ENCODE results near the gene DCANP1.
"Not testable (repeated sequence)": the region's sequence is repeated elsewhere in the genome, so short reads cannot be mapped to it uniquely, and the experiment has no call there.

The DCANP1 gene, protein sequence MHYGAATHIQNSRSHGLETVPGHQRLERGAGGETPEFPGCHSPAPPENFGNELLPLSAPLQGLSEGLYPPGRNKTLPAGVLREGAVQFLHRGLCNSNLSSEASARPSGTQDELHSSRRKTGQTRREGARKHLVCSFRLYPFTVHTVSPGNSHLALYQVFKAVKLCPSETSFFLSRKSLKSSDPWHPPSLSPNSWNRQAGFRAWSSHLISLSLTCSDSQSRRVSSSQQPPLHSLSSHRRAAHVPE

GRCh38 chr5:135447298-135447929 is at the start of gene DCANP1:
Gene DCANP1 (minus strand): TSS chr5:135447348. CDS start chr5:135447108, 240 bp downstream.
- peak; percentile 61 for DNase-seq

GRCh38 chr5:135495531-135495930 is 48.4 kb upstream of the DCANP1 start:
- not testable (repeated sequence) for DNase-seq

- no peak for DNase-seq
These were observed 47.0 kb upstream of the DCANP1 start for GRCh38 chr5:135494196-135494595.

- DNase-seq, result no peak
These were observed 46.4 kb upstream of the DCANP1 start for GRCh38 chr5:135493406-135494180.

DNA sequence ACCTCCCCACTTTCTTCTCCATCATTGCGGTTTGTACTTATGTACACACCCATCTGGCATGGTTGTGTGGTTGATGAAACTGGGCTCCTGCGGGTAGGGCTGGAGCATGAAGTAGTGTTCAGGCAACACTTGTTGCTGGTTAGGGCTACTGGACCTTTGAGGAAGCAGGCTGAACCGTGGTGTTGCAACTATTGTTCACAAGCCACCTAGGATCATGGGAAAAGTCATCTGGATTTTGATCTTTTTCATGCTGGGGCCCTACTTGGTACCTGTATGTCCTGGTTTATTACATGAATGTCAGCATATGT is 45.1 kb upstream of the DCANP1 start:
- DNase-seq, result no peak

DNA sequence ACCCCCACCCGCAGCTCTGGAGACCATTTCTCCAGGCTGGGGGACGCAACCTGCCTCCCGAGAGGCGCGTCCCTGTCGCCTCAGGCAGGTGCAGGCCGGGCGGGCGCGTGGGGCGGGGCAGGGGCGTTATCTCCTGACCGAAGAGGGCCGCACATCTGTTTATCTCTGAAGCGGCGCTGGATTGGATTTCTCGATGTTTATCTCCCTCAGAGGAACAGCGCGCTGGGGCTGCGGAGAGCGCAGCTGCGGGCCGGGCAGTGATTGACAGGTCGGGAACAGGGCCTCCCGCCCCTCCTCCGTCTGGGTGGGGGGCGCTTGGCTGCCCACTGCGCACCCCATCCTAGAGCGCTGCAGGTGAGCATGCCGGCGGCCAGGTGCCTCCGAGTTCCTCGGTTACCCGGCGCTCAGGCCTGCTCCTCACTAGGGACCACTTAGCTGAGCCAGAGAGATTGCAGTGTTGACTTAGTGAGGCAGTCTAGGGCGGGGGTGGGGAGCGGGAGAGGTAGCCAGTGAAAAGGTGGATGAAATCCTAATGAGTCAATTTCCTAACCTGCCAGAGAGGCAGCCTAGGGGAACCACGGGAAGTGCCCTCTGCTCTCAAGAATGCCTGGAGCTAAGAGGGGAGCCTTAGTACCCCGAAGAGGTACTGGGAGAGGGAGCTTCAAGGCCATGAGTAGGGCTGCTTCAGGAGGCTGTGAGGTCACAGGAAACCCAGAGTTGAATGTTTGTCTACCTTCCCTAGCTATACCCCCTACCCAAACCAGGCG is 44.6 kb upstream of the DCANP1 start:
- DNase-seq, result peak; percentile 74

DNA sequence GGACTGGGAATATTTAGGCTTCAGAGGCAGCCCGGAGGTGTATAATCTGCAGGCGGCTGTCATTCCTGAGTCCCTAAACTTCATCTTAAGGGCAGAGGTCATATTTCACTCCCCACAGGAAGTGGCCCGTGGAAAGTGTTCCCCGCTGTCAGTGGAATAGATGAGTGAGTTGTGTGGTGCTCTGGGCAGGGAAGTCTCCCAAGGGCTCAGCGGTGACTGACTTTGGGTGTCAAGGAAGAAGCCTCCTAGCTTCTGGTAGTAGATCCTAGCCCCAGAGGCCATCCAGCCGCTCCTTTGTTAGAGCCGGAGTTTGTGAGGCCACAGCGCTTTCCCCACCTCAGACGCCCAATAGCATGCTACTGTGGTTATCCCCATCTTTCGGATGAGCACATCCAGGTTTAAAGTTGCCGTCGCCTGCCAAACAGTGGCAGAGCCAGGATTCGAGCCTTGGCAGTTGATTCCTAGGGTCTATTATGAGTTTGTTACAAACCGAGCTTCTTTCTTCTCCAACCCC is 43.9 kb upstream of the DCANP1 start:
- DNase-seq, result no peak

DNA sequence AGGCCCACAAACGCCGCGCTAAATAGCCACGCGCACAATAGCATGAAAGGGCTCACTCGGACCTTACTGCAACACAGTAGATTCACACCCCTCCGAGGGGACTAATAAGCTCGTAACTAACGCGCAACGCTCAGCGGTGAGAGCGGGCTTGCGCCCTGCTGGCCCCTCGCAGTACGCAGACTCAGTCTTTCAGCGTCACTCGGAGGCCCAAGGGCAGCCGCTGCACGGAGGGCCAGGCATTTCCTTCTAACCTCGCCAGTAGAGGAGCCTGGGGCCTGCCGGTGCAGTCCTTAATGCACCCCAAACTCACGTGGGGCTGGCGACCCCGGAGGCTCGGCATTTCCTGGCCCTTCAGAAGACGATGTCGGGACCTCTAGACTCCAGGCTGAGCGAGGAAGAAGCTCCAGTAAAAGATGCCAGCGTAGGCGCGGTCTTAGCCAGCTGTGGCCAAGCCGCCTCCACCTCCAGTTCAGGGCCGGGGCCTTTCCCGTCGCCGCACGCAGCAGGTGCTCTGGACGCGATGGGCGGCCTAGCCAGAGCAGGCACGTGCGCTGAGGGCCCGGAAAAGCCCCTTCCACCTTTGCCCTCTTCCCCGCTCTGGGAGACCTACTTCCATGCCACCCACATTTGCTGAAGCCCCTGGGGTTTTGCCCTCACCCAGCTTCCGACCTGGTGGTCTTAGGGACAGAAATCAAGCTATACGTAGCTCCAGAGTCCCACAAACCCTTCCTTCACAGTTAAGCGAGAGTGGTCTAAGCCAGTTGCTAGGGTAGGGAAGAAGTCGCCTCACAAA is 43.3 kb upstream of the DCANP1 start:
- no peak for DNase-seq

DNA sequence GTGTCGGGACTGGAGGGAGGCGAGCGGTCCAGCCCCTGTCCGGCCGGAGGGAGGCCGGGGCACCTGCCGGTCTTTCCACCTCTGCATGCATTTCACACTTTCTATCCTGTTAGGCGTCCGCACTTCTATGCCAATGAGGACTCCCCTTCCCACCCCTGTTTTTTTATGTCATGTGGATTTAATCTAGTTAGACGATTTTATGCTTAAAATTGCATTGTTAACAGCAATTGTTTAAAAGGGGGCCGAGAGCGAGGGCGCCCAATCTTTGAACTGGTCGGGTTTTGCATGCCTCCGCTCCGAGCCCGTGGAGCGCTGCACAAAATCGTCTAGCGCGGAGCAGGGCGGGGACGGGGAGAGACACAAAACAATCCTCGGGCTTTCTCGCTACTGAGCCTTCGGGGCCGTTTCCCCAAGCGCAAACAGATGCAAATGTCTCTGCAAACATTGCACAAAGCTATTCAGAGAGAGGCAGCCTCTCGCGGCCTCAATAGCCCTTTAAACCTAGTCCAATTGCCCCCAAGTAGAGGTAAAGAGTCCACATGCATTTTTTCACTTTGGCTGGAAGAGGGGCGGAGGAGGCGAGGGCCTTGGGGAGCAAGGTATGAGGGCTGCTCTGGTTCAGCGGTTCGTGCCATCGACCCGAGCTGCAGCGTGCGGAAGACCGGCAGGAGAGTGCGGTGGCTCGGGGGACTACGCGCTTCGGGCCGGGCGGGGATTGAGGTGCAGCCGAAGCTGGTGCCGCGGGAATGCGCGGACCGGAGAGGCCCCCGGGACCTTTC is 42.5 kb upstream of the DCANP1 start:
- DNase-seq, result peak; percentile 4

DNA sequence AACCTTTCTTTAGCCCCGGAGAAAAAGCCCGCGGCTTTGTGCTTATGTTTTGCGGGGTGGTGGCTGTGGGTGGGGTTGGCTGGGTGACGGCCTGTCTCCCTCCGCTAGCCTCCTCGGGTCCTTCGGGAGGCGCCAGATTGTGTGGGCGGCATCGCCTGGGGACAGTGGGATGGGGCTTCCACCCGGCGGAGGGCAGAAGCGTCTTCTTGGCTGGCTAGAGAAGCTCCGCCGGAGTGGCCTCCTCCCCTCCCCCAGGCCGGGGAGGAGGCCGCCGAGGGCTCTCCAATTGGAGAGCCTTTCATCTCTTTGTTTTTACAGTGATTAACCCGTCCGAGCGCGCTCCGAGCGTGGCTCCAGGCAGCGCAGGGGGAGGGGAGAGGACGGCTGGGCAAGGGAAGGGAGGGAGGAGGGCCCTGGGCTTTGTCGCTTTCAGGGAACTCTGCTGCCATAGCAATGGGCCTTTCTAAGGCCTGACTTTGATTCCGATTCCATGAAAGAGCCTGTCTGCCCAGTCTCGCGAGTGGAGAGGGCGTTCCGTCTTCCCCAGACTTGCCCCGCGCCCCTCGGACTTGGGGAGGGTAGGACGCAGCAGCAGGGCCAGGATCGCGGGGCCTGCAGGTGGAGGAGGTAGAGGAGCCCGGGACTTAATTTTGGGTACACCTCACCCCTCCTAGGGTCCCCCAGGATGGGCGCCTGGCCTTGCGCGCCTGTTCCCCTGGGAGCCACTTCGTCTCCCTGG is 41.7 kb upstream of the DCANP1 start:
- peak; percentile 73 for DNase-seq

DNA sequence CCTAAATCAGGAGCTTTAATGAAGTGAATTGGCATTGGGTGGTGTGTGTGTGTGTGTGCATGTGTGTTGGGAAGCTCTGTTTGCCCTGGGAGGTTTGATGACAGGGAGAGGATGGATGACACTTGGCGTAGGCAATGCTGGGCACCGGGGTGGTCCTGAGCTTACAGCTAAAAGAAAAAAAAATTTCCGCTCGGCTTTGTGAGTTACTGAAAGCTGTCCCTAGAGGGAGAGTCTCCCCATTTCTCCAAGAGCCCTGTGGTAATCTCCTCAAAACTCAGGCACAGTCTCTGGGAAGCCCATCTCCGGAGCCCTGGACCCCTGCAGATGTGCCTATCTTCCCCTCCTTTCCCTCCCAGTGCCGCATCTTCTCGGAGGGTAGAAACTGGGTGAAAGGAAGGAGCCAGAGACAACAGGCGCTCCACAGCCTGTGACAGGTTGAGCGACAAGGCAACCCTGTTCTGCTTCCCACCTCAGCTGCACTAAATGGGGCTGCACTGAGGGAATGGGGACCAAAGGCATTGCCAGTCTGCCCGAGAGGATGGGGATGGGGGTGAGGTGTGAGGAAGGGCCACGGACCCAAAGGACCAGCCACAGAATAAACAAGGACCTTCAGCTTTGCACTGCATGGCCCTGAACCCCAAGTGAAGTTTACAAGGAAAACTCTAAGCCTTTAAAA is 40.8 kb upstream of the DCANP1 start:
- no peak for DNase-seq

DNA sequence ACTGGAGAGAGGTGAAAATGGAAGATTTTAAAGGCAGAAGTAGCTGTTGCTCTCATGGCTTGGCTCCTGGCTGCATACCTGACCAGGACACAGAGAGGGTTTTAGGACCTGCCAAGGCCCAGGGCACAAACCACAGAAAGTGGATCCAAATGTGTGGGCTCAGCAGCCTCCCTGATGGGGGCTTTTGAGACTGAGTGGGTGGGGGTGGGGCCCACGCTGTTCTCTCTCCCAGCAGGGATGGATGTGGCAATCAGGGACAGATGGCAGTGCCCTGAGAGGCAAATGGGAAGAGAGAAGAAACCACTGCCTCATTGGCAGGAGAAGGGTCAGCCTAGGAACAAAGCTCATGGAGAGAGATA is 39.9 kb upstream of the DCANP1 start:
- DNase-seq, result no peak

DNA sequence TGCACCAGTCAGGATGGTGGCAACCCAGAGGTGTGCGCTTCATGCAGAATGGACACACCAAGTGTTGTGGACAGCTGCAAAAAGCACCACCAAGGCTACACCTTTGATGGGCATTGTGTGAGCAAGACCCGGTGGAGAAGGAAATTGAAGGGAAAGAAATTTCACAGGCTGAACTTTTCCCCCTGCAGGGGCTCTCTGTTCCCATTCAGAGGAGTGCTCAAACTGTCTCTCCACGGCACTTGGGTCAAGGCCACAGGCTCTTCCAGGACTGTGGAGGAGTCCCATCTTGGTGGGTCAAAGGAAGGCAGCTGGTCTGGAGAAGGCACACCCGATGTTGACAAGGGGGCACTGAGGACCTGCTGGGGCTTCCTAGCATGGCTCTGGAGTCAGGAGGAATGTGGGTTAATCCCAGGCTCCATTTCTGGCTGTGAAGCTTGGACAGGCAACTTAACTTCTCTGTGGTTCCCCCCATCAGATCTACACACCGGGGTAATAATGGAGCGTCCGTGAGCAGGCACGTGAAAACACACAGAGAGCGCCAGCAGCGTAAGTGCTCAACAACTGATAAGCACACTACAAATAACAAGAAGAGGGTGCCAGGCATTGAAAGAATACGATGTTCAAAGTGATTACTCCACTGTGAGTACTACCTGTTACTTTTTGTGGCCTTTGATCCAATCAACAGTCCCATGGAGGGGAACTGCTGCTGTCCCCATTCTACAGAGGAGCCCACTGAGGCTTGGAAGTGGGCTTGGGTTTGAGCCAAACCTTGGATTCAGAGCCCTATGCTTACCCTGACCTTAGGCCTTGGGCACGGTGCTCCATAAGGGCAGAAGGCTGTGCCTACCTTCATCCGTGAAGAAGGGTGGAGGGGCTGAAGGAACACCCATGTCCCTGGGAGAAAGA is 39.2 kb upstream of the DCANP1 start:
- no peak for DNase-seq

DNA sequence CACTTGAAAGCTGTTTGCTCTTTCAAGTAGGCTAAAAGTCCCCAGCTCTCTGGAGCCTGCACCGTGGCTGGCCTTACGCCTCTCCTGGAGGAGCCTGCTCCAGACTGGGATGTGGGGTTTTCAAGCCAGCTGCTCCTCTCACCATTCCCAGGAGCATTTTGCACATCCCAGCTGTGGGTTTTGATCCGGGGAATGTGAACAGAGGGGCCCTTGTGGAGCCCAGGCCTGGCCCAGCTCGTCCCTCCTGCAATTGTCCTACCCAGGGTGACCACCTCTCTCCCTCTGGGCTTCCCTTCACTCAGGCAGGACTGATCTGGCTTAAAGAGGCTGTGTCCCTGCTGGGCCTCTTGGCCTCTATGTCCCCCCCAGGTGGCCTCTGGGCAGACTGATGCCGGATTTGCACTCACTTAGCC is 37.5 kb upstream of the DCANP1 start:
- no peak for DNase-seq

GRCh38 chr5:135483254-135483653 is 36.1 kb upstream of the DCANP1 start:
- DNase-seq, result no peak

DNA sequence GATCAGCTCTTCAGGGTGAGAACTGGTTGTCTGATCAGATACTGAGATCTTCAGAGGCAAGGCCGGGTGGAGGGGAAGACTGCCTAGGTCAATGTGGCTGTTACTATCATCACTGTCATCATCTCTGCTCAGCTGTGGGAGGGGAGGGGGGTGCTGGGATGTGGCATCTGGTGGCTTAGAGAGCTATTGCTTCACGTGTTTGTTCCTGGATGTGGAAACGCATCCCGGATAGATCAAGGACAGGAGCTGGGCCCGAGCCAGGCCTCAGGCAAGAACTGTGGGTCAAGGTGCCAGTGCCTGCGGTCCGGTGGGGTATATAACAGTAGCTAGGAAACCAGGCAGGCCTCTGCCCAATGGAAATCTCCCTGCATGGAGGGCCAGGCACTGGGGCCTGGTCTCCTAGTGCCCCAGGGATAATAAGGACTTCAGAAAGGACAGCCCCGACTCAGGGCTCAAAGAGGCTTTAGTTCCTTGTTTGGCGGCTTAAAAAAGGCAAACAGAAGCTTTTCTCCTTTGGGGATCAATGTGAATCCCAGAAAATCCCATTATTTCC is 35.3 kb upstream of the DCANP1 start:
- DNase-seq, result no peak

- no peak for DNase-seq
These were observed 34.8 kb upstream of the DCANP1 start for GRCh38 chr5:135481909-135482311.

DNA sequence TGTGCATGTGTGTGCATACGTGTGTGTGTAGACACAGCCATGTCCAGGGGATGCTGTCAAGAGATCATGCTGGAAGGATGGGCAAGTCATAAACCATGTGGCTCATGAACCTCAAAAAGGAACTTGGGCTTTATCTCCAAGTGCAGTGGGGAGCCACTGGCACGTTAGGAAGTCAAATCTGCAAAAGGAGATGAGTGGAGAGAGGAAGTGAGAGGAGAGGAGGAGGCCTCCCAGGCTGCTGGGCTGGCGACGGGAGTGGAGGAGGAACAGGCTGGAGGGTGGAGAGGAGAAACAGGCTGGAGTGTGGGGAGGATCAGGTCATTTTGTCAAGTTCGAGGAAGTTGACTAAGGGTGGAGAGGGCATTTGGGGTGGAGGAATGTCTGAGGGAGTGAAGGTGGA is 34.2 kb upstream of the DCANP1 start:
- no peak for DNase-seq

DNA sequence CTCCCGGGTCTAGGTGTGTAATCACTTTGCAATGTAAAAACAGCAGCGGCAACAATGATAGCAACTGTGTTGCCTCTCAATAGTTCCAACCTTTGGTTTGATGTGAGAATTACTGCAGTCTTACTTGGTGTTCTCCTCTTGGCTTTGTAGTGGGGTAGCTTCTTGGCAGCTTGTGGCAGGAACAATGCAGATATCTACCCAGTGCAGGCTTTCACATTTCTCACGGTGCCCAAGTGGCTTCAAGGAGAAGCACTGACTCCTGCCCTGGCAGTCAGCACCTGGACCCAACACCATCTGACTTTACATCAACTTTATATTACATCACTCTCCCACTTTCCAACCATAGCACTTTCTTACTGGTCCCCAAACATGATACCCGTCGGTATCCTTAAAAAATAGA is 33.4 kb upstream of the DCANP1 start:
- DNase-seq, result no peak
